ENCODE measurements around the gene ACTG1.

GRCh38 chr17:81543339-81543675 lies 30.7 kb upstream of the ACTG1 start:
- TF ChIP-seq, protein P1, sequence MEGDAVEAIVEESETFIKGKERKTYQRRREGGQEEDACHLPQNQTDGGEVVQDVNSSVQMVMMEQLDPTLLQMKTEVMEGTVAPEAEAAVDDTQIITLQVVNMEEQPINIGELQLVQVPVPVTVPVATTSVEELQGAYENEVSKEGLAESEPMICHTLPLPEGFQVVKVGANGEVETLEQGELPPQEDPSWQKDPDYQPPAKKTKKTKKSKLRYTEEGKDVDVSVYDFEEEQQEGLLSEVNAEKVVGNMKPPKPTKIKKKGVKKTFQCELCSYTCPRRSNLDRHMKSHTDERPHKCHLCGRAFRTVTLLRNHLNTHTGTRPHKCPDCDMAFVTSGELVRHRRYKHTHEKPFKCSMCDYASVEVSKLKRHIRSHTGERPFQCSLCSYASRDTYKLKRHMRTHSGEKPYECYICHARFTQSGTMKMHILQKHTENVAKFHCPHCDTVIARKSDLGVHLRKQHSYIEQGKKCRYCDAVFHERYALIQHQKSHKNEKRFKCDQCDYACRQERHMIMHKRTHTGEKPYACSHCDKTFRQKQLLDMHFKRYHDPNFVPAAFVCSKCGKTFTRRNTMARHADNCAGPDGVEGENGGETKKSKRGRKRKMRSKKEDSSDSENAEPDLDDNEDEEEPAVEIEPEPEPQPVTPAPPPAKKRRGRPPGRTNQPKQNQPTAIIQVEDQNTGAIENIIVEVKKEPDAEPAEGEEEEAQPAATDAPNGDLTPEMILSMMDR (conservative IDR thresholded peaks at IDR 0.05; ENCODE audit: low read depth, low read length): no peak
- TF ChIP-seq EZH2 (IDR thresholded peaks at IDR 0.05; ENCODE audit: borderline replicate concordance, low read depth, low read length, poor library complexity, severe bottlenecking): no peak
